Ascending aorta (tissue), 2 donors: ENCODE results near the gene HOXC6. TPM values are rescaled to one million over a fixed set of nuclear protein-coding genes. Genes with fewer than 3 reads are reported as not detected.

Experiments
- DNase-seq, 2 donors: peaks; one replicate each; pipeline ENCODE4 v3.0.0-alpha.2; 2019; ENCODE audit warnings: low spot score in 2 of 2
- H3K27ac ChIP-seq, 2 donors: fragments of 200-600 bp; sonication (generic); one replicate each; pipeline ENCODE4 v1.5.1; 2016 to 2017; ENCODE audit warnings: mild to moderate bottlenecking in 1 of 2
- H3K27me3 ChIP-seq: fragments of 200-600 bp; sonication (generic); one replicate; pipeline ENCODE4 v1.5.1; 2017
- H3K36me3 ChIP-seq, 2 donors: fragments of 200-600 bp; sonication (generic); one replicate each; pipeline ENCODE4 v1.5.1; 2016
- H3K4me1 ChIP-seq, 2 donors: fragments of 200-600 bp; sonication (generic); one replicate each; pipeline ENCODE4 v1.5.1; 2016 to 2017; ENCODE audit warnings: mild to moderate bottlenecking in 1 of 2
- H3K4me3 ChIP-seq, 2 donors: fragments of 200-600 bp; sonication (generic); one replicate each; pipeline ENCODE4 v1.5.1; 2016 to 2017; ENCODE audit warnings: mild to moderate bottlenecking in 1 of 2
- H3K9me3 ChIP-seq, 2 donors: fragments of 200-600 bp; sonication (generic); one replicate each; pipeline ENCODE4 v1.5.1; 2016
- intact Hi-C: fragments of 100-400 bp; cut with DNase I; formaldehyde crosslinking; loops from one replicate; pipeline ENCODE4 v1.15.1; 2023
- total RNA-seq: library from RNA; depleted of rRNA; stranded (reverse); fragments of >200 nt; gene quantifications from one replicate; pipeline ENCODE4 v1.1.0, GENCODE V29; 2016
- TF ChIP-seq, protein P1 (sequence below), 3 experiments: fragments of 200-600 bp in 2 of 3; fragments of 450-650 bp in 1 of 3; sonication (generic) in 2 of 3; IDR thresholded peaks; one replicate each; pipeline ENCODE4 v1.5.1; 2016 to 2019; ENCODE audit warnings: antibody characterized with exemption in 3 of 3, mild to moderate bottlenecking in 1 of 3, moderate library complexity in 1 of 3

The HOXC6 gene
- total RNA-seq, 1 donor from 2014 or later = 7.6 TPM

DNA sequence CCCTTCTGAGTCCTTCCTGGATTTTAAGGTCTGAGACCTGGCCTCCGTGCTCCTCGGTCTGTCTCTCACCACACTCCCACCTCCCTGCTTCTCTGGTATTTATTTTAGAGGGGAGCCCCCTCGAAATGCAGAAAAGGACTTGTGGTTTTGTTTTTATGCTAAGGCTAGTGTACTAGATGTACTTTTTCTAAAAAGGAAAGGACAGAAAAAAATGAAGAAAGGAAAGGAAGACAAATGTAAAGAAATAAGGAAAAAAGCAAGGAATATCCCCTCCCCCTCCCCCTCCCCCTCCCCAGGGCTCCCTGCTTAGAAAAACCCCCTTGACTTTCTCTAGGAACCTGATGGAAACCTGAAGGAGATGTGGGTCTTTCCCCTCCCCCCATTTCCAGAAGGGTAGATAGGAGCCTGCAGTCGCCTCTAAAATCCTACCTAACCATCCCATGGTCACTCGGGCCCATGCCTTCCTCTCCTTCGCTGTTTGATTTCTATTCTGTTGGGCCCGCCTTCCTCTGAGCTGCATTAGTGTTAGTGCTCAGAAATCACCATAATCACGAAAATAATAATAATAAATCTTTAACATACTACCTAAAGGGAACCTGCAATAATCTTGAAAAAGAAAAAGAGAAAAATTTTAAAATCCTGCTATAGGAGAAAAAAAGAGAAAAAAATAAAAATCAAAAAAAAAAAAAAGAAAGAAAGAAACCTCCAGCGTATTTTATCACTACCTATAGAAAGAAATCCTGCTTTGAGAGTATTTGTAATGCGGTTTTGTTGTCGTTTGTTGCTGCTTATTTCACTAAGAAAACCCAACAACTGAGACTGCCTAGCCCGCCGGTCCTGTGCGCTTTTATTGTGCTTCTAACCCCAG, 16.3 kb upstream of the HOXC6 start:
- TF ChIP-seq, protein P1, sequence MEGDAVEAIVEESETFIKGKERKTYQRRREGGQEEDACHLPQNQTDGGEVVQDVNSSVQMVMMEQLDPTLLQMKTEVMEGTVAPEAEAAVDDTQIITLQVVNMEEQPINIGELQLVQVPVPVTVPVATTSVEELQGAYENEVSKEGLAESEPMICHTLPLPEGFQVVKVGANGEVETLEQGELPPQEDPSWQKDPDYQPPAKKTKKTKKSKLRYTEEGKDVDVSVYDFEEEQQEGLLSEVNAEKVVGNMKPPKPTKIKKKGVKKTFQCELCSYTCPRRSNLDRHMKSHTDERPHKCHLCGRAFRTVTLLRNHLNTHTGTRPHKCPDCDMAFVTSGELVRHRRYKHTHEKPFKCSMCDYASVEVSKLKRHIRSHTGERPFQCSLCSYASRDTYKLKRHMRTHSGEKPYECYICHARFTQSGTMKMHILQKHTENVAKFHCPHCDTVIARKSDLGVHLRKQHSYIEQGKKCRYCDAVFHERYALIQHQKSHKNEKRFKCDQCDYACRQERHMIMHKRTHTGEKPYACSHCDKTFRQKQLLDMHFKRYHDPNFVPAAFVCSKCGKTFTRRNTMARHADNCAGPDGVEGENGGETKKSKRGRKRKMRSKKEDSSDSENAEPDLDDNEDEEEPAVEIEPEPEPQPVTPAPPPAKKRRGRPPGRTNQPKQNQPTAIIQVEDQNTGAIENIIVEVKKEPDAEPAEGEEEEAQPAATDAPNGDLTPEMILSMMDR (IDR thresholded peaks at IDR 0.05) = no peak
- Histone ChIP-seq H3K4me1 (peaks cover 0 to 11% of the 10 kb centered on the region in 2 donors), H3K9me3 (no peaks in the 10 kb centered on the region), H3K27ac (no peak overlapping the region), H3K36me3 (no peaks in the 10 kb centered on the region), H3K4me3 (no peak overlapping the region), H3K27me3 (peaks cover 5% of the 10 kb centered on the region)
- DNase-seq = no peak
- intact Hi-C loops = loop anchor here (10.0 kb wide), 1 partner anchor 343 kb away; no protein-coding TSS in a partner anchor

DNA sequence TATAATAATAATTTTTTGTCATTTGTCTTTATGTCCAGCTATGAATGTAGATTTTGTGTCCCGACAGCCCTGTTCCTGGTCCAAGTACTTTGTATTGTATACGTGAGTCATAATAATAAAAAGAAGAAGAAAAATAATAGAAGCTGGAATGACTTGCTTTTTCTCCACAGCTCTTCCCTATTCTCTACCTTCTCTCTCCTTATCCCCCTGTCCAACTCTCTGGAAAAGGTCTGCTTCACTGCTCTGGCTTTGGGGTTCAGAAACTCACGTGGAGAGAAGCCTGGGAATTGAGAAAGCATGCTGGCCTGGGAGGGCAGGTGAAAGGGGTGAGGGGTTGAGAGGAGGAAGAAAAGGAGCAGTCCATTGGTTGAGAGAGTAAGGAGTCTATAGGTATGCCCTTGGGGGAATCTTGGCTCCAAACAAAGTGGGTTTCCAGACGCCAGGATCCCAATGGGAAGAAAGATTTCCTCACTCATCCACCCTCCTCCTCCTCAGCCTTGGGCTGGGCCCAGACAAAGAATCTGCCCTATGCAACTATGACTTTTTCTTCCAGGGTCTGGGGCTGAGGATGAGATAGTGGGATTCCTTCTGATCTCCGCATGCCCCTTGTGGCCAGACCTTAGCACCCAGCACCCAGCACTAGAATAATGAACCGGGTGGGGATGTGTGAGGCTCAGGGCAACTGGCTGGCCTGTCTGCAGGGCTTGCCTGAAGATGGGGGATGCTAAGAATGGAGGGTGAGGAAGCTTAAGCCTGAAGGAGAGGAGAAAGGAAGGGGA, 15.4 kb upstream of the HOXC6 start:
- H3K4me1 ChIP-seq = peaks cover 0 to 11% of the 10 kb centered on the region in 2 donors
- intact Hi-C loops = loop anchor here (10.0 kb wide), 1 partner anchor 342 kb away; no protein-coding TSS in a partner anchor
- no peak overlapping the region for H3K4me3 ChIP-seq
- H3K36me3 ChIP-seq = no peaks in the 10 kb centered on the region
- no peaks in the 10 kb centered on the region for H3K9me3 ChIP-seq
- TF ChIP-seq, protein P1 (IDR thresholded peaks at IDR 0.05) = no peak
- no peak overlapping the region for H3K27ac ChIP-seq
- no peak for DNase-seq
- H3K27me3 ChIP-seq = peaks cover 5% of the 10 kb centered on the region

DNA sequence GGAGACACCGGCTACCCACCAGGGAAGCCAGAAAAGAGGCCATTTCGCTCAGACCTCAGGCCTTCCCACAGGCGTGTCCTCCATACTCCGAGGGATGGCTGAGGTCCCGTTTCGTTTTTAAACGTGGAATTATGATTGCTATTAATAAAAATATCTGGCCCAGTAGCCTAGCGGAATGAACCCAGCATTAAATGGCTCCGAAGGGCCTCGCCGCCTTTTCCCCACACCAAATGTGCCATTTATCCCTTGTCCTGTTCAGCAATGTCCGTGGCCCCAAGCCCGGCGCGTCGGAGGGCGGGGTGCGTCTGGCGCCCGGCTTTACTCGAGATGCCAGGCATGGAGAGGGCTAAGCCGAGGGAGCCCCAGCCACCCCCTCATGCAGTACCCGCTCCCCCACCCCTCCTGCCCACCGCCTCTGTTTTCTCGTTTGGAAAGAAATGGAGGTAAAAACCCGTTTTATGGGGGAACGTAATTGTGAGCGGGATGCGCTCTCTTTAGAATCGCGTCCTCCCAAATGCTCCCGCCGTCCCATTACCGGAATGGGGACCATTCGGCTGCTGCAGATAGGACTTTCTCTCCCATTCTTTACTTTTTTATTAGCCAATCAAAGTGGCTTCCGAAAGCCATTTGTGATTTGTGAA, 13.7 kb upstream of the HOXC6 start:
- Histone ChIP-seq H3K36me3 (no peaks in the 10 kb centered on the region), H3K27ac (peak overlapping the region in 1 of 2 donors; percentile 2), H3K27me3 (peaks cover 5% of the 10 kb centered on the region), H3K9me3 (no peaks in the 10 kb centered on the region), H3K4me3 (peak overlapping the region; percentile 25 to 34), H3K4me1 (peaks cover 0 to 7% of the 10 kb centered on the region in 2 donors)
- intact Hi-C loops = loop anchor here (5.0 to 10.0 kb wide), 4 partner anchors 113 to 340 kb away; partner anchors contain the start of genes CBX5 and HNRNPA1
- DNase-seq = no peak
- TF ChIP-seq, protein P1 (IDR thresholded peaks at IDR 0.05) = no peak

DNA sequence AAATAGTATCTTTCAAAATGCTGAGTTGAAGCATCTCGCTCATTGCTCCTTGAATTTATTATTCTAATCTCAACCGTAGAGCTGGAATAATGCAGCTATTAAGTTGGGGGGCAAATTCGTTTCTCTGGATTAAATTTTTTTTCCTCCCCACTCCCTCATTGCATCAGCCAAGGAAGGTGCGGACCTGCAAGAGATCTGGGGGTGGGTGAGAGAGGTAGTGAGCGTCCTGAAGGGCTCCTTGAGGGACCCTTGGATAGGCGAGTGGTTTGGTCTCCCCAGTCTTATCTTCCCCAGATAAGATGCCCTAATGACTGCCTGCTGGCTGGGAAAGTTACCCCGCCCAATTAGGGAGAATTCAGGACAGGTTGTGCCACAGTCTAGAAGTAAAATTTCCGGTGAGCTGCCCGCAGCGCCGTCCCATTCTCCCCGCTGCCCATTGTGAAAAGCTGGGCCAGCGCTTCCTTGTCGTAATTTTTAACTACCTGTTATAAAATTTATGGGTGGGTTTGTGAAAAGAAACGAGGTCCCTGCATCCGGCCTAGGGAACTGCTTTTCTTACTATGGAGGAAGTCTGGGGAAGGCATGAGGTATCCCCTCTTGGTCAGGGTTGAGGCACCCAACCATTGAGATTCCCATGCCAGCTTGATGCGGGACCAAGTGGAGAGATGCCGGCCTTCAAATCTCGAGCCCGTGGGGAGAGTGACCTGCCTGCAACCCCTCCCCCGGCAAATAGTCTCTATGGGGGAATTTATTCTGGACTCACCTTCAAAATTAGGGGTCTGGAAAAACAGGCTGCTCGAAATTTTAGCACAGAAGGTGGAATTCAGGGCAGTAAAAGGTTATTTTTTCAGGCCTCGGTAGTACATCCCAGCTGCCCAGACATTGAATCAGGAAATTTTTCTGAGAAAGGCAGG, 13.0 kb upstream of the HOXC6 start:
- H3K36me3 ChIP-seq = no peaks in the 10 kb centered on the region
- H3K9me3 ChIP-seq = no peaks in the 10 kb centered on the region
- DNase-seq = no peak
- intact Hi-C loops = loop anchor here (5.0 to 10.0 kb wide), 4 partner anchors 112 to 340 kb away; partner anchors contain the start of genes CBX5 and HNRNPA1
- no peak overlapping the region for H3K27ac ChIP-seq
- peaks cover 0 to 4% of the 10 kb centered on the region in 2 donors for H3K4me1 ChIP-seq
- TF ChIP-seq, protein P1 (IDR thresholded peaks at IDR 0.05) = no peak
- no peaks in the 10 kb centered on the region for H3K27me3 ChIP-seq
- H3K4me3 ChIP-seq = no peak overlapping the region
